Measurements from ENCODE around the gene SDHD.
"Not testable (repeated sequence)": the region's sequence is repeated elsewhere in the genome, so short reads cannot be mapped to it uniquely, and the experiment has no call there.

GRCh38 chr11:112095302-112095701 lies 8.6 kb downstream of the SDHD start:
- not testable (repeated sequence) for TF ChIP-seq CTCF (conservative IDR thresholded peaks at IDR 0.05); EZH2 (IDR thresholded peaks at IDR 0.05; ENCODE audit: low read depth)

Measured in PC-9 (cell line).